Lung (tissue), 12 donors: Measurements from ENCODE around the gene FOXP1. TPM values are rescaled to one million over a fixed set of nuclear protein-coding genes. Genes with fewer than 3 reads are reported as not detected.
A peak's percentile ranks its signal among the peaks of the same experiment; 100 is the strongest.

ENCODE experiments used
- ATAC-seq: fragments of 200-7000 bp; cut with Tn5 transposase; one replicate; pipeline ENCODE4 v1.9.1; 2020; ENCODE audit warnings: moderate number of reproducible peaks; ENCODE audit not compliant: insufficient read depth, low FRiP score
- DNase-seq, 3 donors: peaks; one replicate each; pipeline ENCODE4 v3.0.0-alpha.2; 2013 to 2017
- H3K27ac ChIP-seq, 2 donors: one replicate each; pipeline ENCODE4 v1.5.1; 2013; ENCODE audit warnings: mild to moderate bottlenecking in 2 of 2, moderate library complexity in 2 of 2, control low read depth in 1 of 2, inconsistent platforms in 1 of 2, low read depth in 1 of 2, low read length in 1 of 2
- H3K27me3 ChIP-seq, 3 donors: one replicate each; pipeline ENCODE4 v1.5.1; 2013; ENCODE audit warnings: low read length in 2 of 3; ENCODE audit not compliant: control insufficient read depth in 3 of 3, insufficient read depth in 3 of 3
- H3K36me3 ChIP-seq, 4 donors: one replicate each; pipeline ENCODE4 v1.5.1; 2013; ENCODE audit warnings: low read length in 4 of 4, mild to moderate bottlenecking in 1 of 4, moderate library complexity in 1 of 4; ENCODE audit not compliant: control insufficient read depth in 4 of 4, insufficient read depth in 4 of 4
- H3K4me1 ChIP-seq, 5 donors: one replicate each; pipeline ENCODE4 v1.5.1; 2013; ENCODE audit warnings: low read length in 5 of 5, mild to moderate bottlenecking in 2 of 5, moderate library complexity in 1 of 5; ENCODE audit not compliant: control insufficient read depth in 5 of 5, insufficient read depth in 5 of 5
- H3K4me3 ChIP-seq: one replicate; pipeline ENCODE4 v1.5.1; 2013; ENCODE audit warnings: mild to moderate bottlenecking, control low read depth, moderate library complexity
- H3K9ac ChIP-seq, 2 donors: one replicate each; pipeline ENCODE4 v1.5.1; 2013; ENCODE audit warnings: low read length in 2 of 2, control low read depth in 1 of 2; ENCODE audit not compliant: insufficient read depth in 1 of 2
- H3K9me3 ChIP-seq, 4 donors: one replicate each; pipeline ENCODE4 v1.5.1; 2013; ENCODE audit warnings: low read length in 3 of 4, mild to moderate bottlenecking in 1 of 4, moderate library complexity in 1 of 4; ENCODE audit not compliant: control insufficient read depth in 4 of 4, insufficient read depth in 3 of 4
- WGBS, 2 donors: extraction: QIAGEN DNeasy Blood & Tissue Kit; methylation state at CpG; one replicate each; pipeline ENCODE4 v1.1.7; 2013; 5-methylcytosine and 5-hydroxymethylcytosine counted together
- polyA plus RNA-seq, 2 donors: library from polyadenylated mRNA; stranded (reverse); fragments of 200-250 nt; gene quantifications; one replicate each; pipeline ENCODE4 v1.2.1, GENCODE V29; 2013
- total RNA-seq, 2 donors: library from RNA; depleted of rRNA in 1 of 2; stranded (reverse); fragments of >200 nt in 1 of 2; gene quantifications; one replicate each; pipeline ENCODE4 v1.2.1, GENCODE V29; 2014 to 2021
- TF ChIP-seq, protein P1 (sequence below): IDR thresholded peaks from 2 replicates; pipeline ENCODE4 v1.5.1; 2012; ENCODE audit warnings: mild to moderate bottlenecking; ENCODE audit errors: control extremely low read depth, extremely low read depth
- donor health status: control.
- donor health status: control.
- donor health status: Bipolar disorder and iron deficiency.
- donor health status: healthy.
- donor health status: DM: yes; HTN: yes; CAD: no.

Gene FOXP1
- total and polyA plus RNA-seq, 4 donors: 13.8 to 287 (median 73.9) TPM

DNA sequence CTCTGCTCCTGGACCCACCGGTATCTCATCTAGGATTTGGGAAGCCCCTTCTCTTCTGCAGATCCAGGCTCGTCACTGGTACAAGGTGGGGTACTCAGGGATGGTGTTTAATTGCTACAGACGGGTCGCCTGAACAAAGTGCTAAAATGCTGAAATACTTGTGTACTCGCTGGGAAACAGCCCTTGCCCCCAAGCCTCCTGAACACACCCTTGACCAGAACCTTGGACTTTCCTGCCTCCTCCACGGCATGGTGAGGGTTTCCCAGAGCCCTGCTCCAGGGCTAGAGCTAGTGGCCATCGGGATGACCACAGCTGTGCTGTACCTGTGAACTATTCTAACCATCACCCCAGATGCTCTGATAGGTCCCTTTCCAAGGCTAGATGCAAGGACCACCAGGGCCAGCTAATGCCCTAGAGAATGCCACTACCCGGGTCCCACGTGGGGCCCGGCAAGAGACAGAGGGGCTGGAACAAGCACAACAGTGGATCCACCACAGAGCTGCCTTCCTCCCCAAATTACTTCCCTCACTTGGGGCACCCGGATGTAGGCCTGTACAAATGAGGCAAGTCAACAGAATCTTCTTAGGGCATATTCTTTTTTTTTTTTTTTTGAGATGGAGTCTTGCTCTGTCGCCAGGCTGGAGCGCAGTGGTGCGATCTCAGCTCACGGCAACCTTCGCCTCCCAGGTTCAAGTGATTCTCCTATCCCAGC lies 267.3 kb downstream of the FOXP1 start:
- no peak overlapping the region for H3K4me3 ChIP-seq
- H3K9me3 ChIP-seq: no peaks in the 10 kb centered on the region
- ATAC-seq: no peak
- no peaks in the 10 kb centered on the region for H3K36me3 ChIP-seq
- no peak overlapping the region for H3K27ac ChIP-seq
- H3K27me3 ChIP-seq: no peaks in the 10 kb centered on the region
- TF ChIP-seq, protein P1, sequence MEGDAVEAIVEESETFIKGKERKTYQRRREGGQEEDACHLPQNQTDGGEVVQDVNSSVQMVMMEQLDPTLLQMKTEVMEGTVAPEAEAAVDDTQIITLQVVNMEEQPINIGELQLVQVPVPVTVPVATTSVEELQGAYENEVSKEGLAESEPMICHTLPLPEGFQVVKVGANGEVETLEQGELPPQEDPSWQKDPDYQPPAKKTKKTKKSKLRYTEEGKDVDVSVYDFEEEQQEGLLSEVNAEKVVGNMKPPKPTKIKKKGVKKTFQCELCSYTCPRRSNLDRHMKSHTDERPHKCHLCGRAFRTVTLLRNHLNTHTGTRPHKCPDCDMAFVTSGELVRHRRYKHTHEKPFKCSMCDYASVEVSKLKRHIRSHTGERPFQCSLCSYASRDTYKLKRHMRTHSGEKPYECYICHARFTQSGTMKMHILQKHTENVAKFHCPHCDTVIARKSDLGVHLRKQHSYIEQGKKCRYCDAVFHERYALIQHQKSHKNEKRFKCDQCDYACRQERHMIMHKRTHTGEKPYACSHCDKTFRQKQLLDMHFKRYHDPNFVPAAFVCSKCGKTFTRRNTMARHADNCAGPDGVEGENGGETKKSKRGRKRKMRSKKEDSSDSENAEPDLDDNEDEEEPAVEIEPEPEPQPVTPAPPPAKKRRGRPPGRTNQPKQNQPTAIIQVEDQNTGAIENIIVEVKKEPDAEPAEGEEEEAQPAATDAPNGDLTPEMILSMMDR: no peak
- WGBS, 2 donors: 74 to 79% methylated on average over 16 of the region's 16 CpGs
- DNase-seq: no peak
- peak overlapping the region in 1 of 2 donors; percentile 16 for H3K9ac ChIP-seq
- H3K4me1 ChIP-seq: peaks cover 3 to 19% (median 8%) of the 10 kb centered on the region in 5 donors

DNA sequence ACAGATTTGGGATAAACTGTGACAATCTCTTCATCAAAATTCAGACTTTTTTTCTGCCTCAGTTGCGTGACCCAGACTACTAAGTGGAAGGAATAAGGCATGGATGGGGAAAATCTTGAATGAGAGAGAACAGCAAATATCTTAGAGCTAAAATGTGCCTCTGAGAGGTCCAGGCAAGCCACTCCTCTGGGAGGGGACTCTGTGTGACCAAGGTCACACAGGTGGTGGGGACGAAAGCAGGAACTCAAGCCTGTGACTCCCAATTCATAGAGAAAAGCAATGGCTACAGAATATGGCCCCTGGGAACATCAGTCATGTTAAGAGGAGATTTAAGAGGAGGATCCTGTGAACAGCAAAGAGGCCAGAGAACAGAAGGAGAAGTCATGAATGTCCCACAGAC lies 268.1 kb downstream of the FOXP1 start:
- Histone ChIP-seq H3K9me3 (no peaks in the 10 kb centered on the region), H3K4me1 (peaks cover 5 to 25% (median 11%) of the 10 kb centered on the region in 5 donors), H3K27me3 (no peaks in the 10 kb centered on the region), H3K27ac (no peak overlapping the region), H3K4me3 (no peak overlapping the region), H3K9ac (no peak overlapping the region), H3K36me3 (no peaks in the 10 kb centered on the region)
- WGBS, 2 donors: 77 to 80% methylated on average over 2 of the region's 2 CpGs
- TF ChIP-seq, protein P1: no peak
- DNase-seq: no peak
- ATAC-seq: peak; percentile 22

DNA sequence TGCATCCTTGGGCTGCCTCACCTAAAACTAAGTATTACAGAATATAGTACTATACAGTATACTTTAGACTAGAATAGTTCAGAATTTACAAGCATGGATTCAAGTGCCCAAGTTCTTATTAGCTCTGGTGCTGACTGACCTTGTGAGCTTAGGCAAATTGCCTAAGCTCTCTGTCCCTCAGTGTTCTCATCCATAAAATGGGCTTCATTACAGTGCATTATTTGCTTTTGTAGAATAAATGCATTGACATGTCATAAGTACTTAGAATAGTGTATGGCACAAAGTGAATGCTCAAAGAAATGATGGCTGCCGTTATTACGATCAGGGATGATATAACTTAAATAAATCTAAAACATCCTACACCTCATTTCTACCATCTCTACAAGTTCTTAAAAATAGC lies 269.7 kb downstream of the FOXP1 start:
- no peak for DNase-seq
- no peak overlapping the region for H3K27ac ChIP-seq
- H3K4me1 ChIP-seq: peaks cover 4 to 30% (median 8%) of the 10 kb centered on the region in 5 donors
- no peak for ATAC-seq
- no peak overlapping the region for H3K4me3 ChIP-seq
- no peaks in the 10 kb centered on the region for H3K36me3 ChIP-seq
- 98 to 100% methylated on average over 2 of the region's 2 CpGs for WGBS, 2 donors
- TF ChIP-seq, protein P1: no peak
- no peaks in the 10 kb centered on the region for H3K9me3 ChIP-seq
- H3K9ac ChIP-seq: no peak overlapping the region
- no peaks in the 10 kb centered on the region for H3K27me3 ChIP-seq

DNA sequence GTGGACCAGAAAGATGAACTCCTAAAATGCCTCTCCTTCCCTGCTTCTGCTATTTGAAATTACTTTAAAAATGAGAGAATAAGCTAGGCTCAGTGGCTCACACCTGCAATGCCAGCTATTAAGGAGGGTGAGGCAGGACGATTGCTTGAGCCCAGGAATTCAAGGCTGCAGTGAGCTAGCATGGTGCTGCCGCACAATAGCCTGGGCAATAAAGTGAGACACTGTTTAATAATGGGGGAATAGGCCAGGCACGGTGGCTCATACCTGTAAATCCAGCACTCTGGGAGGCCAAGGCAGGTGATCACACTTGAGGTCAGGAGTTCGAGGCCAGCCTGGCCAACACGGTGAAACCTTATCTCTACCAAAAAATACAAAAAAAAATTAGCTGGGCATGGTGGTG lies 271.1 kb downstream of the FOXP1 start:
- 88 to 90% methylated on average over 5 of the region's 5 CpGs for WGBS, 2 donors
- no peak for DNase-seq
- H3K4me1 ChIP-seq: peaks cover 4 to 30% (median 18%) of the 10 kb centered on the region in 5 donors
- no peaks in the 10 kb centered on the region for H3K36me3 ChIP-seq
- TF ChIP-seq, protein P1: no peak
- no peak overlapping the region for H3K4me3 ChIP-seq
- ATAC-seq: no peak
- no peaks in the 10 kb centered on the region for H3K27me3 ChIP-seq
- no peaks in the 10 kb centered on the region for H3K9me3 ChIP-seq
- H3K9ac ChIP-seq: no peak overlapping the region
- H3K27ac ChIP-seq: no peak overlapping the region
